GM19397 (cell line): Measurements from ENCODE around the gene ASCC3.
"Not testable (repeated sequence)": the region's sequence is repeated elsewhere in the genome, so short reads cannot be mapped to it uniquely, and the experiment has no call there.

ENCODE experiments used
- ATAC-seq: cut with Tn5 transposase; IDR thresholded peaks from one replicate; pipeline ENCODE4 v1.9.1; 2021; ENCODE audit warnings: mild to moderate bottlenecking, moderate library complexity; ENCODE audit not compliant: unreplicated experiment

Gene ASCC3

DNA sequence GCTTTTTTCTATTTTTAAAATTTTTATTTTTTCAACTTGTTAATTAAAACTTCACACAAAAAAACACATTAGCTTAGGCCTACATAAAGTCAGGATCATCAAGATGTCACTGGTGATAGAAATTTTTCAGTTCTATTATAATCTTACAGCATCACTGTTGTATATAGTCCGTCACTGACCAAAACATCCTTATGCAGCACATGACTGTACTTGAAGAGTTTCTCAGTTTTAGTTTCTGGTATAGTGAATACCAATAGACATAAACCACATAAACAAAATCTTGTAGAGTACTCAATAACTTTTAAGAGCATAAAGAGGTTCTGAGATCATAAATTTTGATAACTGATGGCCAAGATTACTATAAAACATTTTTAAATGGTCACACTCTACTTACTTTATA lies 71.8 kb downstream of the ASCC3 start:
- no peak for ATAC-seq

DNA sequence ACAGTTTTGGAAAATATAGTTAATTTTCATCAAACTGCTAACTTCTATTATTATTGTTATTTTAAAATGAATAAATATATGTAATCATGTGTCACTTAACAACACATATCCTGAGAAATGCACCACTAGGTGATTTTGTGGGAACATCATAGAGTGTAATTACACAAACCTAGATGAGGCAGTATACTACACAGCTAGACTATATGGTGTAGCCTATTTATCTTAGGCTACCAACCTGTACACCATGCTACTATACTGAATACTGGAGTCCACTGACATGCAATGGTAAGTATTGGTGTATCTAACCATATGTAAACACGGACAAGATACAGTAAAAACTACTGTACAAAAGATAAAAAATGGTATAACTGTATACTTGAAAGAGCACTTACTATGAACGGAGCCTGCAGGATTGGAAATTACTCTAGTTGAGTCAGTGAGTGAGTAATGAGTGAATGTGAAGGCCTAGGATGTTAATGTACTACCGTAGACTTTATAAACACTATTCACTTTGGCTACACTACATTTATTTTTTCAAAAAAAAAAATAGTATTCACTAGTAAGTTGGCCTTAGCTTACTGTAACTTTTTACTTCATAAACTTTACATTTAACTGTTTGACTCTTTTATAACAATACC lies 72.4 kb downstream of the ASCC3 start:
- no peak for ATAC-seq

DNA sequence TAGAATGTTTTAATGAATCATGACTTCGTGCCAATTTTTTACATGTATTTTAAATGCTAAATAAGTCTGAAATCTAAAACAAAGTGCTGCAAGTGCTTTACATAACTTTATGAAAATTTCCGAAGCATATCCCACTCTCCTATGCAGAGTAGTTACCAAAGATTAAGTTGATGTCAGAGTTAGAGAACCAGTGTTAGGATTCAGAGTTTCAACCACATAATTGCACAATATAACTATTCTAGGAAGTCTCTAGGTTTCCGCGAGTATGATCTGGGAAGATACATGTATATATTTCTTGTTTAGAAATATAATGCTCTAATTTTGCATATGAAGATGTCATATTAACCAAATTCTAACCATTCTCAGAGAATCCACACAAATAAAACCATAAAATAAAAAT lies 74.8 kb downstream of the ASCC3 start:
- no peak for ATAC-seq

DNA sequence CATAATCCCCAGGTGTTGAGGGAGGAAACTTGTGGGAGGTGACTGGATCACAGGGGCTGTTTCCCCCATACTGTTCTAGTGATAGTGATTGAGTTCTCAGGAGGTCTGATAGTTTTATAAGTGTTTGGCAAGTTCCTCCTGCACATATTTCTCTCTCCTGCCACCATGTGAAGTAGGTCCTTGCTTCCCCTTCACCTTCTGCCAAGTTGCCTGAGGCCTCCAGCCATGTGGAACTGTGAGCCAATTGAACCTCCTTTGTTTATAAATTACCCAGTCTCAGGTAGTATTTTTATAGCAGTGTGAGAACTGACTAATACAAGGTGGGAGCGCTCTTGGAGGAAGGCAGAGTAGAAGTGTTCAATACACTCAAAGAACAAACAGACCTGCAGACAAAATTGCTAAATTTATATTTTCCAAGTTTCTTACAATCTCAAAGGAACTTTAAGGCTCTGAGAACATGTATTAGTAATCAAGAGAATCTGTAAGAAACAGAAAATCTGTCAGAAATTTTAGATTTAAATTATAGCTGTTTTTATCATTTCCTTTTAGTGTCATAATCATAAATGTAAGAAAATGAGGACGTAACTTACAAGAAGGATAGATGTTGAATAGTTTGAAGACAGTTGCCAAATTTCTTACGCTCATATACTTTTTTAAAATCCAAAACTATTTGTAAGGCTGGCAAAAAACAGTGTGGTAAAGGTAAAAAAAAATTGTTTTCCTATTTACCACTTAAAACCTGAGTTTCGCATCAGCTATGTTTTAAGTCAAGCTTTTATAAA lies 77.7 kb downstream of the ASCC3 start:
- ATAC-seq, result no peak

DNA sequence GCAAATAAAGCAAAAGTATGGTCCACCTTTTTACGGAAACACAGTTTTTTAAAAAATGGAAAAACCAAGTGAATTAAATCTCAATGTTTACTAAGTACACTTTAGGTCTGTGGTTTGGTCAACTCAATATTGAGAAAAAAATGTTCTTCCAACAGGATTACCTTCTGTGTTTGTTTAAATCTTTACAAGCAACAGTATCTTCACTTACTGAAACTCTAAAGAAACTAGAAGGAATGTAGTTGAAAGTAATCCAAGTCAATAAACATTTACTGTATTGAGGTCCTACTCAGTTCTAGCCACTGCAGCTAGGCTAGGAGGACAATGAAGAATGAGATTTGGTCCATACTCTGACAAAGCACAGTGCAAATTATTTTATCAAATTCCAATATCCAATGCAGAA lies 80.1 kb downstream of the ASCC3 start:
- no peak for ATAC-seq

DNA sequence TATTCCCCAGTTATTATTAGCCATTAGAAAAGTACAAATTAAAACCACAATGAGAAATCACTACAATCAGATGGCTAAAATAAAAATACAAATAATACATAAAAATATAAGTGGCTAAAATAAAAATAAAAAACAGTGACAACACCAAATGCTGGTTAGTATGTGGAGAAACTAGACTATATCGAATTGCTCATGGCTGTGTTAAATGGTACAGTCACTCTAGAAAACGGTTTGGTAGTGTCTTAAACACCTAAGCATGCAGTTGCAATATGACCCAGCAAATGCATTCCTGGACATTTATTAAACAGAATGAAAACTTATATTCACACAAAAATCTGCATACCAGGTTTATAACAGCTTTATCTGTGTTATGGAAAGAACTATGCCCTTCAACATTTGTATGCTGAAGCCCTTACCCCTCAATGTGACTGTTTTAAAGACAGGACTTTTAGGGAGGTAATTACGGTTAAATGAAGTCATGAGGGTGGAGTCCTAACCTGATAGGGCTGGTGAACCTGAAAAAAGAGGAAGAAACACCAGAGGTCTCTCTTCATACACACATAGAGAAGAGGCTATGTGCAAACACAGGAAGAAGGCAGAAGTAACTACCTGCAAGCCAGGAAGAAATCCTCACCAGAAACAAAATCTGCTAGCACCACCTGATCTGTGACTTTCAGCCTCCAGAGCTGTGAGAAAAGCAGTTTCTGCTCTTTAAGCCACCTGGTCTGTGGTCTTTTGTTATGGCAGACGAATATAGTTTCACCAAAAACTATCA lies 84.9 kb downstream of the ASCC3 start:
- peak; percentile 97 for ATAC-seq

DNA sequence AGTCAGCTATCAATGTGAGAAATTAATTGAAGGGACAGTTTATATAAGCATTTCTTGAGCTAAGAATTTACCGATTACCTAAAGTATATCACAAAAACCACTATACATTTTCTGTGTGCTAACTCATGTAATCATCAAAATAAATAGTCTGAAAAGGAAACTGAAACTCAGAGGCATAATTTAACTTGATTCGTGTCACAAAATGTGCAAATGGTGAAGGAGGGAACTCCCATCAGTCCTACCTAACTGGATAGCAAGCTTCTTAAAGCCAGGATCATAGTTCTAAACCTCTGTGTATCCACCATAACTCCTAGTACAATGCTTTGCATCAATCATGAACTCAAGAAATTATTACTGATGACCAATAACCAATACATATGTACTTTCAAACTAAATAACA lies 91.0 kb downstream of the ASCC3 start:
- ATAC-seq, result no peak

DNA sequence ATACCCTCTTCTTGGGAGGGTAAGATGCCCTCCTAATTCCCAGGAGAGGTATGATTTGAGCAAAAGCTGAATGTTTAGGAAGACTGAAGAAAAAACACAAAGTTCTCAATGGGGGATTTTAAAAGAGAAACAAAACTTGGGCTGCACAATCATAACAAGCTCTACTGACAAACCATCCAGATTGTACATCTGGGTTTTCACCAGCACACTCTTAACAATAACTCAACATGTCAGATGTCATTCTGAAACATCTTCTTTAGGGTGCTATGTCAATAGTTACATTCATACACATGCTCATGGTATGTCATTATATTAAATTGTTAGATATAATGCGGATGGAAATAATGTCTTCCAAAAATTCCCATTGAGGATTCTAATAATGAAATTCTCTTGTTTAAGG lies 95.1 kb downstream of the ASCC3 start:
- ATAC-seq, result no peak

DNA sequence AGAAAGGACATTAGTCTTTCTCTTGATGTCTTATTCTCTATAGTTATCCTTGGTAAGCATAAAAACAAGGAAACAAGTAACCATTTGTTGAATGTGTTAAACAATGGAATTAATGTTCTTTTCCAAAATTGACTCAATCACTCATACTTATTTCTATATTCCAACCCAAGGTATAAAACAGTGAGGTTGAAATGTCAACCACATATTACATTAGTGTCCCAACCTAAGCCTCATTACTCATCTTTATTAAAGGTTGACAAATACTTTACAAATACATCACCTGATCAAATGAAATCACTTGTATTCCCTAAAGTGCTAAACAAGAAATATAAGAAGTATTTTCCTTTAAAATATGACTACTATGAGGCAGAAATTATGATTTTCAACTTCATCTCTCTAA lies 100.5 kb downstream of the ASCC3 start:
- no peak for ATAC-seq

DNA sequence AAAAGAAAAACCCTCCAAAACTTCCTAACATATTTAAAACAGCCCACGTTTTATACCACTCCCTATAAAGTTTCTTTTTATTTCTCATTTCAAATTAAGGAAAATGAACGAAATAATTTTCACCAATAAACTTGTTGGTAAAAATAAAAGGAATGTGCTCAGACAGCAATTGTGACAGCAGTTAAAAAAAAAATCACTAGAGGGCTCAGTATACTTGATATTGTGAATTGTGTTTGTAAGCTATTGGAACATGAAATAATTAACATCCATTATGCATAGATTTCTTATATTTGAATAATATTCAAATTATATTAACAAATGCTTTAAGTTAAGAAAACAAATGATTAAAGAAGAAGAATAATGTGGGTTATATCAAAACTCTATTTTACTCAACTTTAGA lies 105.5 kb downstream of the ASCC3 start:
- ATAC-seq, result no peak

DNA sequence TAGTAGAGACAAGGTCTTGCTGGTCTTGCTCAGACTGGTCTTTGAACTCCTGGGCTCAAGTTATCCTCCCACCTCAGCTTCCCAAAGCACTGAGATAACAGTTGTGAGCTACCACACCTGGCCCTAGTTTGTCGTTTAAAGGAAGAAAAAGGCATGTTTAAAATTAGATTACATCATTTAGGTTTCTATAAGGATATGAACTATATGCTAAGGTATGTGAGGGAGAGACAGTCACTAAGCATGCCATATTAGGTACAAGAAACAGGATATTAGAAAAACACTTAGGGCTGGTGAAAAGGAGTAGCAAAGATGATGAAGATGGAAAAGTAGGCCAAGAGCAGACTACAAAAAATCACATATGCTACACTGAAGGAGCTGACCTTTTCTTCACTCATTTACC lies 106.4 kb downstream of the ASCC3 start:
- ATAC-seq, result no peak

DNA sequence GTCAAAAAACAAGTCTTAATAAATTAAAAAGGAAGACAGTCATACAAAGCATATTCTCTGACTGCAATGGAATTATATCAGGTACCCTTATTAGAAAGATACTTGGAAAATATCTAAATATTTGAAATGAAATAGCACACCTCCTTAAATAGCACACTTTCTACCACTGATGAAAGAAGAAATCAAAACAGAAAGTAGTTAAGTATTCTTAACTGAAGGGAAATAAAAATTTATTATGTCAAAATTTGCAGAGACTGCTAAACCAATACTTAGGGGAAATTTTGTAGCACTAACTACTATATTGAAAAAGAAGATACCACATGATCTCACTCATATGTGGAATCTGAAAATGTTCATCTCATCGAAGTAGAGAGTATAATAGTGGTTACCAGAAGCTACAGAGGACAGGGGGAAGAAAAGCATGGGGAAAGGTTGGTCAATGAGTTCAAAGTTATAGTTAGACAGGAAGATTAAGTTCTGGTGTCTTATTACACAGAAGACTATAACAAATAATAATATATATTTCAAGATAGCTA lies 112.2 kb downstream of the ASCC3 start:
- no peak for ATAC-seq

DNA sequence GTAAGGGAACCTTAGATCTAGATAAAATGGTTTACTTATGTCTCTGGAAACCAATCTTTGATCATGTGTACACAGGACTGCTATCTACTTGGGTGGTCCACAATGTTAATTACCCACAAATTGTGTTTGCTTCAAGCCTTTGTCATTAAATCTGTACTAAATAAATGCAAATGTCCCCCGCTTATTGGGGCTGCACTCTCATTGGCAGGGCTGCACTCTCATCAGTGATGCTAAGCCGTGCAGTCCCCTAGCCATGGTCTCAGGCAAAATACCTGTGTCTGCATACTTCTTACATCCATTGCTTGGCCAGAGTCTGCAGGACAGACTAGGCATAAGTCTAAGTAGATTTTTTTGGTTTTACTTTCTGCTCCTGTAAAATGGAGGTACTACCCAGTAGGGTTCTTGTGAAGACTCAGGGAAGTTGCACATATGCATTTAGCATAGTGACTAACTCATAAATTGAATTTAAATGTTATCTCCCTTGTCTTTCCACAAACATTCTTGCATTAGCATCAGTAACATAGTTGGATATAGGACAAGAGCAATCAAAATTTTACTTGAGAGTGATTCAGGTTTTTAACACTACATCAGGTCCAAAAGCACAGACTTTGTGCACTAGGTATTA lies 117.4 kb downstream of the ASCC3 start:
- ATAC-seq, result no peak

DNA sequence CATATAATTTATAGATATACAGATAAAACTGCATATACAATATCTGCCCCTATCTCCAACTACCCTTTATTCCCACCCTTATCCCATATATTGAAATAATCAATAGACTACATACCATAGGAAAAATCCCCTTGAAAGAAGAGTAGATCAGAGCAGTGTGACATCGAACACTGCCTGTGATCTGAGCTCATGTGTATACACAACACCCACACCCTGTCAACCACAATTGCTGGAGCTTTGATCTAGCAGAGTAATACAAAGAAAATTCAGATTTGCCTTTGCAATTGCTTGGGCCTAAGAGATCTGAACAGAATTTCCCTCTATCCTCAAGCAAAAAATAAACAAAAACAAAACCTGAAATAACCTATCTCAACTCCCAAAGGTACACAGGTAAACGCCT lies 119.3 kb downstream of the ASCC3 start:
- no peak for ATAC-seq

DNA sequence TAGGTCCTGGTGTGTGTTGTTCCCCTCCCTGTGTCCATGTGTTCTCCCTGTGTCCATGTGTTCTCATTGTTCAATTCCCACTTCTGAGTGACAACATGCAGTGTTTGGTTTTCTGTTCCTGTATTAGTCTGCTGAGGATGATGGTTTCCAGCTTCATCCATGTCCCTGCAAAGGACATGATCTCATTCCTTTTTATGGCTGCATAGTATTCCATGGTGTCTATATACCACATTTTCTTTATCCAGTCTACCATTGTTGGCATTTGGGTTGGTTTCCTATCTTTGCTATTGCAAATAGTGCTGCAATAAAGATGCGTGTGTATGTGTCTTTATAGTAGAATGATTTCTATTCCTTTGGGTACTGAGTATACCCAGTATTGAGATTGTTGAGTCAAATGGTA lies 122.7 kb downstream of the ASCC3 start:
- ATAC-seq, result not testable (repeated sequence)

DNA sequence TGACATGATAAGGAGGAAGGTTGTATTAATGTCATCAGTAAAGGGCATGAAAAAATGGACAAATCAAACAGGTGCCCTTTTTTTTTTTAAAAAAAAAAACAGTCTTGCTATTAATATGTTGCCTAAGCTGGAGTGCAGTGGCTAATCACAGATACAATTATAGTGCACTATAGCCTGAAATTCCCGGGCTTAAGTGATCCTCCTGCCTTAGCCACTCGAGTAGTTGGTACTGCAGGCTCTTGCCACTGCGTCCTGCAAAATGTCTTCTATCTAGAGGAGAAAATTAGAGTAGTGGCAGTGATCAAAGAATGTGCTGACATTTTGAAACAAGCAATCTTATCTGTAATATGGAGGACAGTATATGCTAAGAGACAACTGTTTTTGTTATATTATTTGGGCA lies 127.7 kb downstream of the ASCC3 start:
- no peak for ATAC-seq

DNA sequence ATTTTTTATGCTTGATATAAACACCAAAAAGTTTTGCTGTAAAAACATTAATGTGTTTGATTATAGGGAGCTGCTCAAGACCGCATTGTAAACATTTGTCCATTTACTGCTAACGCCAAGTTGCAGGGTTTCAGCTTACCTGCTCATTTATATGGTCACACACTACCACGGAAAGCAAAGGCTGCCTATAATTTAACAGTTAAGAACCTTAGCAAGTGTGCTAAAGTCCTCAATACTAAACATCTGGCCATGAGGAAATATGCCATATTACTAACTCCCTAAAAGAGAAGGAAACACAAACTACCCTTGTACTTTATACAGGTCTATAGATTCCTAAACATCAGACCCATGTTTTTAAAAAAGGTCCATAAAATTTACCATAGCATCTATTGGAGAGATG lies 129.5 kb downstream of the ASCC3 start:
- ATAC-seq, result no peak

DNA sequence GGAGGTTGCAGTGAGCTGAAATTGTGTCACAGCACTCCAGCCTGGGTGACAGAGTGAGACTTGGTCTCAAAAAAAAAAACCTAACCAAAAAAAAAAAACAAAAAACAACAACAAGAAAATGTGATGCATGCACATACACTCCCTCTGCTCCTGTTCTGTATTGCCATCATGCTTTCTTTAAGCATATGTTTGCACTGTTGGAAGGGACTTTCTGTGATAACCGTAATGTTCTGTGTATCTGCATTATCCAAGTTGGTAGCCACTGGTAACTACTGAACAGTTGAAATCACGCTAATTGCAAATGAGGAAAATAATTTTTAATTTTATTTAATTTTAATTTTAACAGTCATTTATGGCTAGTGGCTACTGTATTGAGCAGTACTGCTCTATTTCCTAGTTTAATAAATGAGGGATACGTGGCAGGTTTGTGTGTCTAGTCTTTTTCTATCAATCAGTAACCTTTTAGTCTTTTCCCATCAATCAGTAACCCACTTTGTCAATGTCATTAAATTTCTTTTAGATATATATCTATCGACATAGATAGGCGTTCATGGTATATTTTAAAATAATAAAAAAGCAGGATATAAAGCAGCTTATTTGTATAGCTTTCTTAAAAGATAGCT lies 135.6 kb downstream of the ASCC3 start:
- ATAC-seq, result no peak

DNA sequence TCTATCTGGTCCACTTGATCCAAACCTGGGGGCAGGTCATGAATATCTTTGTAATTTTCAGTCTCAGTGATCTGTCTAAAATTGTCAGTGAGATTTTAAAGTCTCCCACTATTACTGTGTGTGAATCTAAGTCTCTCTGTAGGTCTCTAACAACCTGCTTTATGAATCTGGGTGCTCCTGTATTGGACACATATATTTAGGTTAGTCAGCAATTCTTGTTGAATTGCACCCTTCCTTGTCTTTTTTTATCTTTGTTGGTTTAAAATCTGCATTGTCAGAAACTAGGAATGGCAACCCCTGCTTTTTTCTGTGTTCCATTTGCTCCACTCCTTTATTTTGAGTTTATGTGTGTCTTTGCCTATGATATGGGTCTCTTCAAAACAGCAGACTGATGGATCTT lies 140.7 kb downstream of the ASCC3 start:
- ATAC-seq, result no peak

DNA sequence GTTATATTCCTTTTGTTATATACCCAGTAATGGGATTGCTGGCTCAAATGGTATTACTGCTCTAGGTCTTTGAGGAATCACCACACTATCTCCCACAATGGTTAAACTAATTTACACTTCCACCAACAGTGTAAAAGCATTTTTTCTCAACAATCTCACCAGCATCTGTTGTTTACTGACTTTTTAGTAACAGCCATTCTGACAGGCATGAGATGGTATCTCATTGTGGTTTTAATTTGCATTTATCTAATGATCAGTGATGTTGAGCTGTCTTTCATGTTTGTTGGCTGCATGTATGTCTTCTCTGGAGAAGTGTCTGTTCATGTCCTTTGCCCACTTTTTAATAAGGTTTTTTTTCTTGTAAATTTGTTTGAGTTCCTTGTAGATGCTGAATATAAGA lies 143.4 kb downstream of the ASCC3 start:
- ATAC-seq, result not testable (repeated sequence)

DNA sequence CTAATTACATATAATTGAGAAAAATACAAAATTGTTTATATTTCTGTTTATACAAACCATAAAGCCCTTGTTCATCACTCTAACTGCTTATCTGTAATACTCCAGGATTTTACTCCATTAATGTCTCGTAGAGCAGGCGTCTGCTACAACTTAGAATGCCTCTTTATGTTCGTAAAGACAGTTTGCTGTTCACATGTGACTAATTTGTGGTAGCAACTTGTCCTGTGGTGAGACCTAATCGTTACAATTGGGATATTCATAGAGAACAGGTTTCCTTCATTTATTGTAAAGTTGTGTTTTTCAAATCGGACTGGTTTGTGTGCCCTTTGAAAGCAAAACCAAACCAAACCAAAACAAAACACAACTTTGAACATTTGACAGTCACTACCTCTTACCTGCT lies 149.7 kb downstream of the ASCC3 start:
- ATAC-seq, result no peak
